MM.1S (cell line): ENCODE results near the gene CACNA1C.

Experiments
- DNase-seq: peaks from one replicate; pipeline ENCODE4 v3.0.0-alpha.2; 2015
- H2AFZ ChIP-seq: fragments of 300-600 bp; sonication (generic); 2 replicates; pipeline ENCODE4 v1.6.0; 2016; ENCODE audit warnings: antibody characterized with exemption, low read length
- H3F3A ChIP-seq: fragments of 300-600 bp; sonication (generic); 2 replicates; pipeline ENCODE4 v1.6.1; 2016; ENCODE audit warnings: mild to moderate bottlenecking, antibody characterized with exemption, low read length, moderate library complexity, mixed read lengths; ENCODE audit not compliant: insufficient read depth
- H3K27ac ChIP-seq: fragments of 300-600 bp; sonication (generic); 2 replicates; pipeline ENCODE4 v1.5.1; 2016; ENCODE audit warnings: mild to moderate bottlenecking, low read length
- H3K27me3 ChIP-seq: fragments of 300-600 bp; sonication (generic); replicated peaks from 2 replicates; pipeline ENCODE4 v1.6.0; 2016; ENCODE audit warnings: low read length; ENCODE audit not compliant: insufficient read depth
- H3K36me3 ChIP-seq: fragments of 300-600 bp; sonication (generic); replicated peaks from 2 replicates; pipeline ENCODE4 v1.6.1; 2016; ENCODE audit warnings: mild to moderate bottlenecking, low read length, mixed read lengths; ENCODE audit not compliant: insufficient read depth
- H3K4me1 ChIP-seq: fragments of 300-600 bp; sonication (generic); 2 replicates; pipeline ENCODE4 v1.6.1; 2016; ENCODE audit warnings: low read length, mixed read lengths
- H3K4me2 ChIP-seq: fragments of 300-600 bp; sonication (generic); 2 replicates; pipeline ENCODE4 v1.6.0; 2016; ENCODE audit warnings: low read depth, low read length
- H3K4me3 ChIP-seq: fragments of 300-600 bp; sonication (generic); 2 replicates; pipeline ENCODE4 v1.5.1; 2016; ENCODE audit warnings: low read length, mixed read lengths
- H3K79me2 ChIP-seq: fragments of 300-600 bp; sonication (generic); 2 replicates; pipeline ENCODE4 v1.6.1; 2016; ENCODE audit warnings: mixed run types, low read length, mixed read lengths
- H3K9ac ChIP-seq: fragments of 300-600 bp; sonication (generic); 2 replicates; pipeline ENCODE4 v1.6.1; 2016; ENCODE audit warnings: low read length, mixed read lengths
- H3K9me2 ChIP-seq: fragments of 300-600 bp; sonication (generic); replicated peaks from 2 replicates; pipeline ENCODE4 v1.6.1; 2016; ENCODE audit warnings: mild to moderate bottlenecking, low read length, mixed read lengths; ENCODE audit not compliant: insufficient read depth
- H3K9me3 ChIP-seq: fragments of 300-600 bp; sonication (generic); replicated peaks from 2 replicates; pipeline ENCODE4 v1.6.1; 2016; ENCODE audit warnings: mild to moderate bottlenecking, low read length, mixed read lengths; ENCODE audit not compliant: insufficient read depth
- H4K20me1 ChIP-seq: fragments of 300-600 bp; sonication (generic); 2 replicates; pipeline ENCODE4 v1.6.1; 2016; ENCODE audit warnings: mild to moderate bottlenecking, low read length, moderate library complexity, mixed read lengths; ENCODE audit not compliant: insufficient read depth
- EZH2 ChIP-seq: fragments of 300-600 bp; sonication (generic); optimal IDR thresholded peaks from 2 replicates; pipeline ENCODE3; 2017; ENCODE audit warnings: low read depth, mild to moderate bottlenecking, antibody characterized with exemption, low read length, mixed read lengths
- EZH2phosphoT487 ChIP-seq: fragments of 300-600 bp; sonication (generic); IDR thresholded peaks from 2 replicates; pipeline ENCODE4 v1.6.1; 2018; ENCODE audit warnings: antibody characterized with exemption, low read length
- TF ChIP-seq, protein P1 (sequence below): fragments of 300-600 bp; sonication (generic); IDR thresholded peaks from 2 replicates; pipeline ENCODE4 v1.5.1; 2016; ENCODE audit warnings: antibody characterized with exemption, low read length, mixed read lengths

Gene CACNA1C

DNA sequence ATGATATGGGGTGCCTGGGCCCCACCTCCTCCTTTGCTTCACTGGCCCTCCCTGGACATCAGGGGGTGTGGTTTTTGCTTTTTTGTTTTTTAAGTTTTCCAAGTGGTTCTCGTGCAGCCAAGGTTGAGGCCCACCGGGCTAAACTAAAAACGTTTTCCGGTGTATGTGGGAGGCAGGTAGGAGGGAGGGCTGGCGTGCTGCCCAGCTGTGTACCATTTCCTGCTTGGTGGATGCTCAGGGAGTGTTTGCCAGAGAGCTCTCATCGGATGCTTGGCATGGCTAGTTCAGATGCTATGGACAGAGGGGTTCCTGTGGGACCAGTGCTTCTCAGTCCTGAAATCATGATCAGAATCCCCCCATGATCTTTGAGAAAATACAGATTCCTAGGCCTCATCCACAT is 246.4 kb downstream of the CACNA1C start:
- no peaks in the 10 kb centered on the region for H3K36me3 ChIP-seq
- no peak for DNase-seq
- H3K27ac ChIP-seq: no peak overlapping the region
- no peak overlapping the region for H2AFZ ChIP-seq
- no peaks in the 10 kb centered on the region for H3K9me2 ChIP-seq
- no peaks in the 10 kb centered on the region for H3K9me3 ChIP-seq
- no peaks in the 10 kb centered on the region for H4K20me1 ChIP-seq
- TF ChIP-seq, protein P1, sequence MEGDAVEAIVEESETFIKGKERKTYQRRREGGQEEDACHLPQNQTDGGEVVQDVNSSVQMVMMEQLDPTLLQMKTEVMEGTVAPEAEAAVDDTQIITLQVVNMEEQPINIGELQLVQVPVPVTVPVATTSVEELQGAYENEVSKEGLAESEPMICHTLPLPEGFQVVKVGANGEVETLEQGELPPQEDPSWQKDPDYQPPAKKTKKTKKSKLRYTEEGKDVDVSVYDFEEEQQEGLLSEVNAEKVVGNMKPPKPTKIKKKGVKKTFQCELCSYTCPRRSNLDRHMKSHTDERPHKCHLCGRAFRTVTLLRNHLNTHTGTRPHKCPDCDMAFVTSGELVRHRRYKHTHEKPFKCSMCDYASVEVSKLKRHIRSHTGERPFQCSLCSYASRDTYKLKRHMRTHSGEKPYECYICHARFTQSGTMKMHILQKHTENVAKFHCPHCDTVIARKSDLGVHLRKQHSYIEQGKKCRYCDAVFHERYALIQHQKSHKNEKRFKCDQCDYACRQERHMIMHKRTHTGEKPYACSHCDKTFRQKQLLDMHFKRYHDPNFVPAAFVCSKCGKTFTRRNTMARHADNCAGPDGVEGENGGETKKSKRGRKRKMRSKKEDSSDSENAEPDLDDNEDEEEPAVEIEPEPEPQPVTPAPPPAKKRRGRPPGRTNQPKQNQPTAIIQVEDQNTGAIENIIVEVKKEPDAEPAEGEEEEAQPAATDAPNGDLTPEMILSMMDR: no peak
- TF ChIP-seq EZH2 (no peak), EZH2phosphoT487 (no peak)
- H3K4me3 ChIP-seq: no peak overlapping the region
- H3F3A ChIP-seq: peaks cover 14% of the 10 kb centered on the region
- no peaks in the 10 kb centered on the region for H3K27me3 ChIP-seq
- no peaks in the 10 kb centered on the region for H3K79me2 ChIP-seq
- no peak overlapping the region for H3K4me2 ChIP-seq
- no peak overlapping the region for H3K9ac ChIP-seq
- H3K4me1 ChIP-seq: peaks cover 38% of the 10 kb centered on the region

DNA sequence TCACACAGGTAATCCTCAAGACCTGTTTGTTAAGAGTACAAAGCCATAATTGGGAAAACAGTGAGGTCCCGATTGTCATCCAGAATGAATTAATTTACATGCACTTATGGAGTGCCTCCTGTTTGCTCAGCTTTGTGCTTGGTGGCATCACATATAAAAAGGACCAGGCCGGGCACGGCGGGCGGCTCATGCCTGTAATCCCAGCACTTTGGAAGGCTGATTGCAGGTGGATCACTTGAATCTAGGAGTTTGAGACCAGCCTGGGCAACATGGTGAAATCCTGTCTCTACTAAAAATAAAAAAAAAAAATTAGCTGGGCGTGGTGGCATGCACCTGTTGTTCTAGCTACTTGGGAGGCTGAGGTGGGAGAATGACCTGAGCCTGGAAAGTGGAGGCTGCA is 247.4 kb downstream of the CACNA1C start:
- H3K9me2 ChIP-seq: no peaks in the 10 kb centered on the region
- no peaks in the 10 kb centered on the region for H3K36me3 ChIP-seq
- H3K79me2 ChIP-seq: no peaks in the 10 kb centered on the region
- no peak overlapping the region for H3K4me2 ChIP-seq
- peaks cover 14% of the 10 kb centered on the region for H3F3A ChIP-seq
- no peak overlapping the region for H3K4me3 ChIP-seq
- DNase-seq: no peak
- peaks cover 35% of the 10 kb centered on the region for H3K4me1 ChIP-seq
- H4K20me1 ChIP-seq: no peaks in the 10 kb centered on the region
- no peaks in the 10 kb centered on the region for H3K27me3 ChIP-seq
- H3K9me3 ChIP-seq: no peaks in the 10 kb centered on the region
- no peak overlapping the region for H3K9ac ChIP-seq
- no peak overlapping the region for H3K27ac ChIP-seq
- TF ChIP-seq, protein P1: no peak
- no peak overlapping the region for H2AFZ ChIP-seq

DNA sequence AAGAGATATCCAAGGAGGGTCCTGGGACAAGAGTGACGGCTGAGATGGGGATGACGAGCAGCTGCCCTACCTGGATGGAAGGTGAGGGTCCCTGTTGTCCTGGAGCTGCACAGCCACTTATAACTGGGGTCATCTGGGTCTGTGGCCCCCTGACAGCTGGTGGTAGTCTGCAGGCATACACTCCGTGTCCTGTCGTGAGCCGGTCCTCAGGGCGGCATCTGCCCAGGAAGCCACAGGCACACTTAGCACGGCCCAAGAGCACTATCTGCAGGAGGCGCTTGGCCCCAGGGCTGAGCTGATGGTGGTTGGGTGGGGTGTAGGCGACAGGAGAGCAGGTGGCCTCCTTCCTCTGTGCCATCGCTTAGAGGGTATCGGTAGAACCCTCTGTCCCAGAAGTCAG is 248.1 kb downstream of the CACNA1C start:
- Histone ChIP-seq H3K9ac (no peak overlapping the region), H3F3A (peaks cover 14% of the 10 kb centered on the region), H3K27me3 (no peaks in the 10 kb centered on the region), H3K9me3 (no peaks in the 10 kb centered on the region), H3K4me1 (peaks cover 31% of the 10 kb centered on the region), H3K9me2 (no peaks in the 10 kb centered on the region), H3K79me2 (no peaks in the 10 kb centered on the region), H2AFZ (no peak overlapping the region), H3K27ac (no peak overlapping the region), H3K4me2 (no peak overlapping the region), H3K4me3 (no peak overlapping the region), H4K20me1 (no peaks in the 10 kb centered on the region), H3K36me3 (no peaks in the 10 kb centered on the region)
- TF ChIP-seq, protein P1: no peak
- no peak for TF ChIP-seq EZH2phosphoT487
- TF ChIP-seq EZH2: no peak
- no peak for DNase-seq
